ENCODE results near the gene SAMD1.

Gene SAMD1

DNA sequence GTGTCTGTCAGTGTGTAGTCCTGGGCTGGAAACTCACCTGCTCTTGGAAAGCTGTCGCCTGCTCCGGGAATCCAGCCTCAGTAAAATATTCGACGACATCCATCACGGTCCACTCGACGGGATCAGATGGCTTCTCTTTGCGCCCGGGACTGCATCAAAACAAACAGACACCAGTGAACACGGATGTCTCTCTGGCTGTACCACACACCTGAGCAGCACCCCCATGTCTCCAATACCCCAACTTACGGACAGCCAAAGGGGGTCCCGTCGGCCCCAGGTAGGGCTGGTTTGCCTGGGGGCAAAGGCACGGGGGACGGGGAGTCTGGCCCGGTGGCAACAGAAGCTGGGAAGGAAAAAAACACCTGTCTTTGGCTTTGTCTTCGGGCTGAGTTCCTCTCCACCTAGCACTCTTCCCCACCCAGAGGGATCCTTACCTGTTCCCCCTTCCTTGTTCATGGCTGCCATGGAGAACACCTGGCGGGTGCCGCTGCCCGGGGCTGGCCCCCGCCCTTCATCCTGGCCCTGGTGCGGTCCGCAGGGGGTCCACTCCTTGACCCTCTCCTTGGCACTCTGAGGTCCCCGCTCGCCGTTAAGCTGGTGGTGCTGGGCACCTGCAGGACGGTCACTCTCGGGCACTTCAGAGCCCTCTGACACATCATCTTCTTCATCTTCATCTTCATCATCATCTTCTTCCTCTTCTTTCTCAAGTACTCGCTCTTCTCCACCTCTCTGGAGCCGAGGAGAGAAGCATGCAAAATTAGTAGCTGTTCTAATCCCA lies 1.7 kb downstream of the SAMD1 start:
- DNase-seq: no peak

DNA sequence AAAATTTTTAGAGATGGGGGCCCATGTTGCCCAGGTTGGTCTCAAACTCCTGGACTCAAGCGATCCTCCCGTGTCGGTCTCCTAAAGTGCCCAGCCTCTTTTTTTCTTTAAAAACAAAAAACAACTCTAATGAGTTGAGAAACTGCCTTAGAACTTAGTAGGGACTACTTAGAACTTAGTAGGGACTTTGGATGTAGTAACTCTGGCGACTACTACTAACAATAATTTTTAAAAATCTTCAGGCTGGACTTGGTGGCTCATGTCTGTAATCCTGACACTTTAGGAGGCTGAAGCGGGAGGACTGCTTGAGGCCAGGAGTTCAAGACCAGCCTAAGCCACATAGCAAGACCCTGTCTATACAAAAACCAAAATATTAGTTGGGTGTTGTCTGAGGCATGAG lies 4.5 kb downstream of the SAMD1 start:
- DNase-seq: no peak

DNA sequence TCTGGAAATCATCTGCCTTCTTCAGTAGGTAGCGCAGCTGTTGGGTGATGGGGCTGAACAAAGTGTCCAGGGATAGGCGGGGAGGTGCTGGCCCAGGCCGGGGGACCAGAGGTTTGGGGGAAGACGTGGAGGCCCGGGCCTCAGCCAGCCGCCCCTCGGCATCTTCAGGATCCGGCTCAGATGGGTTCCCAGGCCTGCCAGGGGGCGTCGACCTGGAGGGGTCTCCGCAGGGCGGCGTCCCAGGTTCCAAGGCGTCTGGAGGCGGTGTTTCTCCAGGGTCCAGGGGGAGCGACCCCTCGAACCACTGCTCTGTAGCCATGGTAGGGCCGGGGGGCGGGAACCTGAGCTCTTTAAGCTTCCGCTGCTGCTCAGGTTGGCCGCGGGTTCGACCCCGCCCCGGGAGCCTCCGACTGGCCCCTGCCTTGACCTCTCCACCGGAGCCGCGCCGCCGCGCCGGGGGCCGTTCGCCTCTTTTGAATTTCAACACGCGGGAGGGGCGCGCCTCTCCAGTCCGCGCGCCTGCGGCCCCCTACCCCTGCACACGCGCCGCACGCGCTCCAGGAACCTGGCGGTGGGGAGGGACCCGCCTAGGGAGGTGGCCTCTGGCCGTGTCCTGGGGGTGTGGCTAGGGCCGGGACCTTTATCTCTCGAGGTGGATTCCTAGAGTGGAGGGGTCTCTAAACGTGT lies 5.1 kb downstream of the SAMD1 start, which contains the start of gene C19orf67:
Gene C19orf67, minus strand, starts transcription at position 475 of the 687 bp plus-strand sequence. Its CDS starts 156 bp downstream, at position 319.
- DNase-seq: no peak

DNA sequence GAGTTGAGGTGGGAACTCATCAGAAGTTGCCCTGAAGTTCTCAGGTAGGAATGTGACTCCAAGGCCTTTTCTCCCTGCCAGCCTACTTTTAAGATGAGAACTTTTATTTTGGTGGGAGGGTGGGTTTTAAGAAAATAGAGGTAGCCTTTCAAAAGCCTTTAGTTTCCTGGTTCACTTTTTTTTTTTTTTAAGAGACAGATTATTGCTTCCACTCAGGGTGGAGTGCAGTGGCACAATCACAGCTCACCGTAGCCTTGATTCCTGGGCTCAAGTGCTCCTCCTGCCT lies 7.9 kb downstream of the SAMD1 start:
- DNase-seq: no peak

GRCh38 chr19:14081797-14082674 lies 8.5 kb downstream of the SAMD1 start:
- no peak for DNase-seq

- peak; percentile 97 for DNase-seq
These were observed 9.4 kb downstream of the SAMD1 start for GRCh38 chr19:14080887-14081796.

DNA sequence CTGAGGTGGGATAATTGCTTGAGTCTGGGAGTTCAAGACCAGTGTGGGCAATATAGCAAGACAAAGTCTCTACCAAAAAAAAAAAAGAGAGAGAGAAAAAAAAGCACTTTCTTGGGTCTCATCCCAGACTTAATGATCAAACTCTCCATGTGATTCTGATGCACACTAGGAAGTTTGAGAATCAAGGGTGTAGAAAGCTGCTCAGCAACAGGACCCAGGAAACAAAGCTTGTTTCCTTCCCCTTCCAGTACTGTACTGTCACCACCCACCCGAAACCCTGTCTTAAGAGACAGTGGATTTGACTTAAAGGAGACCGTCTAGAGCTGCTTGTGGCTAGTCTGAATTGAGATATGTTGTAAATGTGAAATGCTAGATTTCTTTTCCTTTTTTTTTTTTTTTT lies 12.1 kb downstream of the SAMD1 start:
- DNase-seq: no peak

GRCh38 chr19:14073925-14074838 lies 16.4 kb downstream of the SAMD1 start:
- DNase-seq: no peak

DNA sequence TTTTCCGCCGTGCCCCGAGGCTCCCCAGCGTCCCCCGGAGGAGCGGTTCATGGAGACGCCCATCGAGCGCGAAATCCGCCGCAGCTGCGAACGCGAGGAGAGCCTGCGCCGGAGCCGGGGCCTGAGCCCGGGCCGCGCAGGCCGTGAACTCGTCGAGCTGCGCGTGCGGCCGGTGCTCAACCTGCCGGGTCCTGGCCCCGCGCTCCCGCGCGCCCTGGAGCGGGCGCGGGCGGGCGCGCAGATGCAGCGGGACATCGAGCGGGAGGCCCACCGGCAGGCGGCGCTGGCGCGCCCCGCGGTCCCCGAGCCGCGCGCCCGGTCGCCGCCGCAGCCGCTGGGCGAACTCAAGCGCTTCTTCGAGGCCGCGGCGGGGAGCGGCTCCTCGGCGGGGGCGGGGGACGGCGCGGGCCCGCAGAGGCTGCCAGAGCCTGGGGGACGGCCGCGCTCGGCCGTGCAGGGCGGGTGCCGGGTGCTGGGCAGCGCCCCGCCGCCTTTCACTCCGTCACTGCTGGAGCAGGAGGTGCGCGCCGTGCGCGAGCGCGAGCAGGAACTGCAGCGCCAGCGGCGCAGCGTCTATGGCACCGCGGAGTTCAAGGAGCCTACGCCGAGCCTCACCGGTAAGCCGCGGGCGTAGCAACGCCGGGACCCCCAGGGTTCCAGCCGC lies 17.2 kb downstream of the SAMD1 start:
- peak; percentile 57 for DNase-seq

GRCh38 chr19:14072535-14073260 lies 17.9 kb downstream of the SAMD1 start, which contains the start of gene MISP3:
MISP3 (plus strand) TSS chr19:14072786; CDS start chr19:14073310, 524 bp downstream.
- no peak for DNase-seq

- no peak for DNase-seq
These were observed 20.1 kb downstream of the SAMD1 start for GRCh38 chr19:14070268-14071050.

GRCh38 chr19:14066134-14066533 lies 24.4 kb downstream of the SAMD1 start:
- DNase-seq: no peak

- no peak for DNase-seq
These were observed 27.4 kb downstream of the SAMD1 start for GRCh38 chr19:14063105-14063504.

- DNase-seq: no peak
These were observed 28.0 kb downstream of the SAMD1 start for GRCh38 chr19:14062558-14062855.

GRCh38 chr19:14061751-14062557 lies 28.6 kb downstream of the SAMD1 start, which contains the start of gene PALM3:
PALM3 (minus strand) TSS chr19:14062076; CDS start chr19:14061980, 96 bp downstream.
- DNase-seq: no peak

DNA sequence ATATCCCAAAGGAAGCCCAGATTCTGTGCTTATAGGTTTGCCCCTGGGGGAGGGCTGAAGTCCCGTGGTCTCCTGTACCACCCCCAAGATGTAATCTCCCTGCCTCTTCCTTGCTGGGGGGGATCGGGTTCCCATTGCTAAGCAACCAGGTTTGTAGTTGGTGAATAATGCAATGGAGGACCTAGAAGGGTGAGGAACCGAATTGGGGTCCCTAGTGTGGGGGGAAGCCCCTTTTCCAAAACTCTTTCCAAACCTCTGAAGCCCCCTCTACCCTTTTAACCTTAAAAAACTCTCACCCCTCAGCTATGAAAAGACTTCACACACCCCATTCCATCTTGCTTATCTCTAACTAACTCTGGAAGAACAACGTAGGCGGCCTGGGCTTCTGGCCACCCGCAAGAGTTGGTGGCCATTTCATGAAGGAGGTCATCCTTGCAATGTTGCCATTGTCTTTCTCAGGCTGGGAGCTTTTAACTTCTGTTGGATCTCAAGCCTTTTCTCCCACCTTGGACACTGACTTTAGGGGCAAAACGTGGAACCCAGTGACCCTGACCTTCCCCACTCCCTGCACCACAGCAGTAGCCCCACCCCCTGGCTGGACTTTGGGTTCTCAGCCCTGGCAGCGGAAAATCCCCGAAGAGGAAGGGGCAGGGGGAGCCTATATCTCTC lies 29.3 kb downstream of the SAMD1 start:
- DNase-seq: no peak

GRCh38 chr19:14059652-14060155 lies 30.8 kb downstream of the SAMD1 start:
- DNase-seq: no peak
